Hematopoietic multipotent progenitor cell treated with erythropoietin and hydrocortisone succinate and interleukin-3 and kit ligand, for 8 days (in vitro differentiated cells): Measurements from ENCODE around the gene KLHL22.
"Not testable (repeated sequence)": the region's sequence is repeated elsewhere in the genome, so short reads cannot be mapped to it uniquely, and the experiment has no call there.

Source experiments
- DNase-seq: peaks from one replicate; pipeline ENCODE4 v3.0.0-alpha.2; 2015

KLHL22 gene

DNA sequence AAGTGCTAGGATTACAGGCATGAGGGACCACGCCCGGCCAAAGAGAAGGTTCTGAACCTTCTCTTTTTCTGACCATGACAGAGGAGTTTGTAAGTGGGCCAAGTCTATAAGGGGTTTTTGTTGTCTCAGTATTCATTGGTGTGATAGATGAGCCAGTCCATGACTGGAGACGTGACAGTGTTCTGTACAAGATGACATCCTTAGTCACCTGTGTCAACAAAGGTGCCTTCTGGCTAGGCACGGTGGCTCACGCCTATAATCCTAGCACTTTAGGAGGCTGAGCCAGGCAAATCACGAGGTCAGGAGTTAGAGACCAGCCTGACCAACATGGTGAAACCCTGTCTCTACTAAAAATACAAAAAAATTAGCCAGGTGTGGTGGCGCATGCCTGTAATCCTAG lies 4.2 kb upstream of the KLHL22 start:
- DNase-seq: no peak

- DNase-seq: no peak
Measured at GRCh38 chr22:20498913-20499312, 3.3 kb upstream of the KLHL22 start.

DNA sequence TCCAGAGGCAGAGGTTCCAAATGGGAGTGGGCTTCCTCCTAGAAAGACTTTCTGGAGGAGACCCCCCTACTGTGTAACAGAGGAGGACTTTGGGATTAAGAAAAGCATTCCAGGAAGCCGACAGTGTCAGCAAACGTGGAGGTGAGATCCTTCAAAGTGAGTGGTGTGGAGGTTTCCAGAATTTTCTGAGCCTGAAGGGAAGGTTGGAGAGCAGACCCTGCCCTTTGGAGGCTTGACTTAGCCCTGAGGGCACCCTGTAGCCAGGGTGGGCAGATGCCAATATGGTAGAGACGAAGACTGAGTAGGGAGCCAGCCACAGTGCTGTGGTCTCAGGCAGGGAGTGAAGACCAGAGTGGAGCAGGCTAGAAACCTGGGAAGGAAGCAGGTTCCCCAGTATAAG lies 1.8 kb upstream of the KLHL22 start:
- DNase-seq: no peak

GRCh38 chr22:20495861-20496681 lies 476 bp upstream of the KLHL22 start:
- DNase-seq: peak; percentile 88

DNA sequence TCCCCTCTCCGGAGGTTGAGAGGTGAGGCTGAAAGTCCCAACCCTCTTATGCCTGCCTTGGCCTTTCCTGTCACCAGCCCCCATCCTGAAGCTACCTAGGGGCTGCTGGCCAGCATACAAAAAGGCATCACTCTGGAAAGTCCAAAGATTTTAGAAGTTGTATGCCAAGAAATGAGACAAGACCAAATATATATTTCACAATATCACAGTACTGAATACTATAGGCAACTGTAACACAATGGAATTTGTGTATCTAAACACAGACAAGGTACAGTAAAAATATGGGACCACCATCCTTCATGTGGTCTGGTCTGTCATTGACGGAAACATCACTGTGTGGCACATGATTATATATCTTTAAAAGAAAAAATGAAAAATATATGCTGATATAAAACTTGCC lies 4.2 kb downstream of the KLHL22 start:
- no peak for DNase-seq

GRCh38 chr22:20490941-20491307 lies 4.7 kb downstream of the KLHL22 start:
- no peak for DNase-seq

- no peak for DNase-seq
Measured at GRCh38 chr22:20490183-20490940, 5.2 kb downstream of the KLHL22 start.

GRCh38 chr22:20488946-20489345 lies 6.6 kb downstream of the KLHL22 start:
- no peak for DNase-seq

GRCh38 chr22:20487715-20488114 lies 7.9 kb downstream of the KLHL22 start:
- no peak for DNase-seq

DNA sequence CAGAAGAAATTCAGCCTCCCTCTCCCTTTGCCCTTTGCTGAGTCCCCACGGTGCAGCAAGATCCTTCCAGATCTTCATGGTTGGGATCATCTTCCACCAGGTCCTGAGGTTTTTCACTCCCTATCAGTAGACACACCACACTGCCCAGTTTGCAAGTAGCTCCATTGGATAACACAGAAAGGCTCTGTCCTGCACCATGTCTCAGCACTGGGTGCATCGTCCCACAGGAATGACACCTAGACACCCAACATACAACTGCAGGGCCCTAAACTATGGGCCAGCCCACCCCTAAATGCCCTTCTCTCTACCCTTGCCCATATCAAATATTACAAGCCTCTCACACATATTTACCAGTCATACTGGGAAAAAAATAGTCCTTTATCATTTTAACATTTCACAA lies 9.4 kb downstream of the KLHL22 start:
- no peak for DNase-seq

- DNase-seq: no peak
Measured at GRCh38 chr22:20484948-20485683, 10.5 kb downstream of the KLHL22 start.

GRCh38 chr22:20483771-20484170 lies 11.8 kb downstream of the KLHL22 start:
- no peak for DNase-seq

GRCh38 chr22:20483143-20483506 lies 12.5 kb downstream of the KLHL22 start:
- DNase-seq: not testable (repeated sequence)

DNA sequence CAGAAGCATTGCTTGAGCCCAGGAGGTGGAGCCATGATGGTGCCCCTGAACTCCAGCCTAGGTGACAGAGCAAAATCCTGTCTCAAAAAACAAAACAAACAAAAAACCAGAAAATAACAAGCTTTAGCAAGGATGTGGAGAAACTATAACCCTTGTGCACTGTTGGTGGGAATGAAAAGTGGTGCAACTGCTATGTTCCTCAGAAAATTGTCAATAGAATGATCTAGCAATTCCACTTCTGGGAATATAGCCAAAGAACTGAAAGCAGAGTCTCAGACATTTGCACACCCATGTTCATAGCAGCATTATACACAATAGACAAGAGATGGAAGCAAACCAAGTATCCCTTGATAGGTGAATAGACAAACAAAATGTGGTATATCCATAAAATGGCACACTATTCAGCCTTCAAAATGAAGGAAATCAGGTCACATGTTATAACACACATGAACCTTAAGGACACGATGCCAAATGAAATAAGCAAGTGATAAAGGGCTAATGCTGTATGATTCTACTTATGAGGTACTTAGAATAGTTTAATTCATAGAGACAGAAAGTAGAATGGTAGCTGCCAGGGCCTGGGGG lies 15.9 kb downstream of the KLHL22 start:
- no peak for DNase-seq

DNA sequence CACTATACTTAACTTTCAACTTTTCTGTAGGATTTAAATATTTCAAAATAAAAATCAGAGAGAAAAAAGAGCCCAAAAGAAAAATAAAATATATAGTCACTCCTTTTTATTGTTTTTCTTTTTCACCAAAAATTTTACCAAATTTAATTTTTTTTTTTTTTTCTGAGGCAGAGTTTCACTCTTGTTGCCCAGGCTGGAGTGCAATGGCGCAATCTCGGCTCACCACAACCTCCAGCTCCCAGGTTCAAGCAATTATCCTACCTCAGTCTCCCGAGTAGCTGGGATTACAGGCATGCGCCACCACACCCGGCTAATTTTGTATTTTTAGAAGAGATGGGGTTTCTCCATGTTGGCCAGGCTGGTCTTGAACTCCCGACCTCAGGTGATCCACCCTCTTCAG lies 17.5 kb downstream of the KLHL22 start:
- DNase-seq: not testable (repeated sequence)

DNA sequence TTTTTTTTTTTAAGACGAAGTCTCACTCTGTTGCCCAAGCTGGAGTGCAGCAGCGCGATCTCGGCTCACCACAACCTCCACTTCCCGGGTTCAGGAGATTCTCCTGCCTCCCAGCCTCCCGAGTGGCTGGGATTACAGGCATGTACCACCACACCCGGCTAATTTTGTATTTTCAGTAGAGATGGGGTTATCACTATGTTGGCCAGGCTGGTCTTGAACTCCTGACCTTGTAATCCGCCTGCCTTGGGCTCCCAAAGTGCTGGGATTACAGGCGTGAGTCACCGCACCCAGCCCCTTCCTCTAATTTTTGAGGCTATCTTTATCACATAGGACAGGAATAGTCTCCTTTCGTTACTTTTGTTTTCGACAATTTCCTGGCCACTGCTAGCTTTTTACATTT lies 20.0 kb downstream of the KLHL22 start:
- not testable (repeated sequence) for DNase-seq

GRCh38 chr22:20475115-20475436 lies 20.5 kb downstream of the KLHL22 start:
- no peak for DNase-seq

DNA sequence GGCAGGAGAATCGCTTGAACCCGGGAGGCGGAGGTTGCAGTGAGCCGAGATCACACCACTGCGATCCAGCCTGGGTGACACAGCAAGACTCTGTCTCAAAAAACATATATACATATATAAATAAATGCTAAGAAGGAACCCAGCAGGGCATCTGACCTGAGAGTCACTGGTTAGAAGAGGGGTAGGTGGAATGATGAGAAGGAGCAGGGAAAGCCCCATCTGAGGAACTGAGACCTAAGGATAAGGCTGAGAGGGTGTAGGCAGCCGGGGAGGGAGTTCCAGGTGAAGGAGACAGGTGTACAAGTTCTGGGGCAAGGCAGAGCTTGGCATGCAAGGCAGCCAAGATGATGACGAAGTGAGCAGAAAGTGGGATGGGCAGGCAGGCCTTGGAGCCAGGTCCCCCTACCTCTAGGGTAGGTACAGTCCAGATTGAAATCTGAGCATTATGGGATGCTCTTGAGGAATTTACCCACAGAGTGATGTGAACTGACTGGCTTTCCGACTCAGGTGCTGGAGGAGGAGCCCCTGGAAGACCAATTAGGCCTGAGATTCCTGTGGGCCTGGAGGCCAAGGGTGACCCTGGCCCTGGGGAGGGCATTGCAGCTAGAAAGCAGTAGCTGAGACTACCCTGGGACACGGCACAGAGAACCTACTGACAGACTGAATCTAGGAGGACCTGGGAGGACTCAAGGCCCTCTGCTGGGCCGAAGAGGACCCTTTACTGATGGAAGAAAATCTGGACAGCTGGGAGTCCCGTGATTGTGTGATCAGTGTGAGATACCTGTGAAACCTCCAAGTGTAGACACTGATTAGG lies 22.8 kb downstream of the KLHL22 start:
- DNase-seq: no peak

DNA sequence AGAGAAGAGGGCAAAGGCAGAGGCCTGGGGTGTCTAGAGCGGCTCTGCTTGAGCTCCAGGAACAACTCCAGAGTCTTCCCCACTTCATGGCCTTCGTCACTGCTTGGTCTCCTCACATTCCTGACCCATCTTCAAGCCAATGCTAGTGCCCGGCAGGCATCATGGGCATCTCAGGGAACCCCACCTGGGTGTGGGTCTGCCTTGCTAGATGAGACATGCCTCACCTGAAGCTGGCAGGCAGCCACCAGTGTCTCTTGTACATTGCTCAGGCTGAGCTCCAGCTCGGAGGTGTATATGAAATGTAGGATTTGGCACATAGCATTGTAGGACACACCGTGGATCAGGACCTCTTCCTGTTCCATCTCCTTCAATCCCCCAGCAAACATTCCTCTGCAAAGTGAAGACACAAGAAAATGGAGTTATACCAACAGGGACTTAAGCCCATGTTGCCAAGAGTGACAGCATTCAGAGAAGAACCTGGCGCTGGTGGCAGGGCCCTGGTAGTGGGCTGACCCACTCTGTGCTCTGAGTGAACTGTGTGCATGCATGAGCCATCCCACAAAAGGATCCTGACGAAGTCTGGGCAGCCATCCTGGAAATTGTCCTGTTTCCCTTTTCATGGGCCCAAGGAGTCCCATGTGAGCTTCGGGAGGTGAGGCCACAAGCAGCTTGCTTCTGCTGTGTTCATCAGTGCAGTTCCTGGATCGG lies 24.3 kb downstream of the KLHL22 start:
- no peak for DNase-seq

- not testable (repeated sequence) for DNase-seq
Measured at GRCh38 chr22:20470525-20470924, 25.1 kb downstream of the KLHL22 start.

- DNase-seq: no peak
Measured at GRCh38 chr22:20469110-20469868, 26.3 kb downstream of the KLHL22 start.
